Stimulated activated CD8-positive, alpha-beta memory T cell treated with anti-CD3 and anti-CD28 coated beads, Interleukin-12 subunit alpha, Interleukin-12 subunit beta, amount 100 ng/mL, for 24 hours (primary cell): Measurements from ENCODE around the gene KNL1.
"Not testable (repeated sequence)": the region's sequence is repeated elsewhere in the genome, so short reads cannot be mapped to it uniquely, and the experiment has no call there.

ENCODE experiments used
- DNase-seq: peaks from one replicate; pipeline ENCODE4 v3.0.0-alpha.2; 2020; ENCODE audit errors: extremely low read depth

Gene KNL1, protein sequence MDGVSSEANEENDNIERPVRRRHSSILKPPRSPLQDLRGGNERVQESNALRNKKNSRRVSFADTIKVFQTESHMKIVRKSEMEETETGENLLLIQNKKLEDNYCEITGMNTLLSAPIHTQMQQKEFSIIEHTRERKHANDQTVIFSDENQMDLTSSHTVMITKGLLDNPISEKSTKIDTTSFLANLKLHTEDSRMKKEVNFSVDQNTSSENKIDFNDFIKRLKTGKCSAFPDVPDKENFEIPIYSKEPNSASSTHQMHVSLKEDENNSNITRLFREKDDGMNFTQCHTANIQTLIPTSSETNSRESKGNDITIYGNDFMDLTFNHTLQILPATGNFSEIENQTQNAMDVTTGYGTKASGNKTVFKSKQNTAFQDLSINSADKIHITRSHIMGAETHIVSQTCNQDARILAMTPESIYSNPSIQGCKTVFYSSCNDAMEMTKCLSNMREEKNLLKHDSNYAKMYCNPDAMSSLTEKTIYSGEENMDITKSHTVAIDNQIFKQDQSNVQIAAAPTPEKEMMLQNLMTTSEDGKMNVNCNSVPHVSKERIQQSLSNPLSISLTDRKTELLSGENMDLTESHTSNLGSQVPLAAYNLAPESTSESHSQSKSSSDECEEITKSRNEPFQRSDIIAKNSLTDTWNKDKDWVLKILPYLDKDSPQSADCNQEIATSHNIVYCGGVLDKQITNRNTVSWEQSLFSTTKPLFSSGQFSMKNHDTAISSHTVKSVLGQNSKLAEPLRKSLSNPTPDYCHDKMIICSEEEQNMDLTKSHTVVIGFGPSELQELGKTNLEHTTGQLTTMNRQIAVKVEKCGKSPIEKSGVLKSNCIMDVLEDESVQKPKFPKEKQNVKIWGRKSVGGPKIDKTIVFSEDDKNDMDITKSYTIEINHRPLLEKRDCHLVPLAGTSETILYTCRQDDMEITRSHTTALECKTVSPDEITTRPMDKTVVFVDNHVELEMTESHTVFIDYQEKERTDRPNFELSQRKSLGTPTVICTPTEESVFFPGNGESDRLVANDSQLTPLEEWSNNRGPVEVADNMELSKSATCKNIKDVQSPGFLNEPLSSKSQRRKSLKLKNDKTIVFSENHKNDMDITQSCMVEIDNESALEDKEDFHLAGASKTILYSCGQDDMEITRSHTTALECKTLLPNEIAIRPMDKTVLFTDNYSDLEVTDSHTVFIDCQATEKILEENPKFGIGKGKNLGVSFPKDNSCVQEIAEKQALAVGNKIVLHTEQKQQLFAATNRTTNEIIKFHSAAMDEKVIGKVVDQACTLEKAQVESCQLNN (N-terminal part only)

DNA sequence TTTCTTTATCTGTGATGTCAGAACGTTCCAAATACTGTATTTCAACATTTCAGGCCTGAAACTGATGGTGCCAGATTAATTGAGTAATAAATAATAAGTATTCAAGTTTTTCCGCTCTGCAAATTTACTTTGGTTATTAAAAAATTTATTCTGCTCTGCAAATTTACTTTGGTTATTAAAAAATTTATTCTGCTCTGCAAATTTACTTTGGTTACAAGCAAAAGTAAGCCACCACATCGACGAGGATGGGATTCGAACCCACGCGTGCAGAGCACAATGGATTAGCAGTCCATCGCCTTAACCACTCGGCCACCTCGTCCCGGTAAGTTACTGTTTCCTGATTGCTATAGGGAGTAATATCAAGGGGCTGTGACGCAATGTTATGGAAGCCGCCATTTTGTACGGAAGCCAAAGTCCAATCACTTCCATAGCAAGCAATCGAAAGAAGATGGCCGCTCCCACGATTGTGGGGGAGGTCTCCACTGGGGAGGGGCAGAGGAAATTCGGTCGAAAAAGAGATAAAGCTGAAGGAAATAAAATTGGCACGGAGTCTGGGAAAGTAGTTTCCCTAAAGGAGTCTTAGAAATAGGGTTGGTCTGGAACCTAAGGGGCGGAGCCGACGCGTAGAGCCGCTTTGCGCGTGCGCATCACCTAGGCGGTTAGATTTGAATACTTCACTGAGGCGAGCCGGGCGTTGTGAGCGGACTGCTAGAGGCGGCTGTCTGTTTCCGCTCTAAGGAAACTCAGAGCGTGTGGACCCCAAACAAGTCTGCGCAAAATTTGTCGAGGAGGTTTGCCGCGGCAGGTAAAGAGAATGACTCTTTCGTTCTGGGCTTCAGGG lies at the start of gene KNL1:
TSS of gene KNL1 (plus strand) at position 662 of the 841 bp plus-strand sequence. CDS start 8,683 bp downstream, outside the sequence.
- DNase-seq: peak; percentile 68

- no peak for DNase-seq
These were observed 48.6 kb upstream of the KNL1 start for GRCh38 chr15:40545457-40545856.

GRCh38 chr15:40548610-40549009 lies 45.4 kb upstream of the KNL1 start:
- DNase-seq: no peak

DNA sequence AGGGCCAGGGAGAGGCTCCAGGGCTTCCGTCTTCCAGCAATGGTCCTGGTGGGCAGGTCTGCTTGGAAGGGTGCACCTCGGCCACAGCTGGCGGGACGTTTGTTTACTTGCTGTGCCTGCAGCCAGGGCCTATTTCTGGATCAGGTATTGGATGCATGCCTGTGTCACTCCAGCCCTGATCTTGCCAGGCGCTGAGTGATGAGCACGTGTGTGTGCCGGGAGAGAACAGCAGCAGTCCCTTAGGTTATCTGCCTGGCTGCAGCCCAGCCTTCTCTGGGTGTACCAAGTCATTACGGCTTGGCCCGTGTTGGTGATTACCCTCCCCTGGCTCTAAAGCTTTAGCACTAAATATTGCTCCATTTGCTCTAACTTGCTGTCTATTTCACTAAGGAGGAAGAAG lies 44.2 kb upstream of the KNL1 start:
- no peak for DNase-seq

DNA sequence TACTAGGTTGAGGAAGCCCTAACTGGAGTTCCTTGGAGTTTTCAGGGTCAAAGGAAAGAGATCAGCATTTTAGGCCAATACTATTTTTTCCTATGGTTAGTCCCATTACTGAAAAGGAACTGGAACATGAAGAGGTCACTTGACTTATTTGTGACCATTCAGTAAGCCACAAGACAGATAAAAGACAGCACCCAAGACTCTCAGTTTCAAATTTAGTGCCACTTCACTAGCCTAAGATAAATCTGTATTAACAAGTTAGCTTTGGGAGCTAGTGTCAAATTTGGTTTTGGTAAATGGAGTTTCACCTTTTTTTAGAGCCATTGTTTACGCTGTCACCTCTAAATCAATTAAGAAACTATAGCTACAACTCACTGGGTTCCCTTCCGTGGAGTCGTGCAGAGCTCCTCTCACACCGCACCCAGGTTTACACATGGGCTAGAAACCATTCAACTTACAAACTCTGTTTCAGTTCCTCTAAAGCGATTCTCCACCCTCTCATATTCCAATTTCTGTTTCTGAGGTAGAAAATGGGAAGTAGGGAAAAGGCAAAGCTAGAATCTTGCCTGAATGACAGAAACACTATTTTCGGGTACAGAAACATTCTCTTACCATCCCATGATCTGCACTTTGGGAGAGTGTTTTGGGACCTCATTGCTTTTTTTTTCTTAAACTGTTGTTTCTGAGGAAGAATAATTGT lies 43.6 kb upstream of the KNL1 start:
- DNase-seq: no peak

GRCh38 chr15:40554161-40554525 lies 39.9 kb upstream of the KNL1 start:
- DNase-seq: no peak

DNA sequence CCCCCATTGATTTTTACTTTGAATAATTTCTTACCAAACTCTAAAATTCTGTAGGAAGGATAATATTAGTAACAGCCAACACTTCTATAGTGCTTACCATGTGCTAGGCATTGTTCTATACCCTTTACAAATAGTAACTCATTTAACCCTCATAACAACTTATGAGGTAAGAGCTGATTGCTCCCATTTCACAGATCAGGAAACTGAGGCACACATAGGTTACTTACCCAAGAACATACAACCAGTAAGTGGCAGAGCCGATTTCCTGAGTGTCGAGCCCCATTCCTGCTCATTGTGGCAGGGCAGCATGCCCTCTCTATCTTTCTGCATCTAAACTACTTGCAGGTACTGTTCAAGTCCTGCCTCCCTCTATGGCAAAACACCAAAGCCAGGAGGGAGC lies 38.2 kb upstream of the KNL1 start:
- DNase-seq: no peak

DNA sequence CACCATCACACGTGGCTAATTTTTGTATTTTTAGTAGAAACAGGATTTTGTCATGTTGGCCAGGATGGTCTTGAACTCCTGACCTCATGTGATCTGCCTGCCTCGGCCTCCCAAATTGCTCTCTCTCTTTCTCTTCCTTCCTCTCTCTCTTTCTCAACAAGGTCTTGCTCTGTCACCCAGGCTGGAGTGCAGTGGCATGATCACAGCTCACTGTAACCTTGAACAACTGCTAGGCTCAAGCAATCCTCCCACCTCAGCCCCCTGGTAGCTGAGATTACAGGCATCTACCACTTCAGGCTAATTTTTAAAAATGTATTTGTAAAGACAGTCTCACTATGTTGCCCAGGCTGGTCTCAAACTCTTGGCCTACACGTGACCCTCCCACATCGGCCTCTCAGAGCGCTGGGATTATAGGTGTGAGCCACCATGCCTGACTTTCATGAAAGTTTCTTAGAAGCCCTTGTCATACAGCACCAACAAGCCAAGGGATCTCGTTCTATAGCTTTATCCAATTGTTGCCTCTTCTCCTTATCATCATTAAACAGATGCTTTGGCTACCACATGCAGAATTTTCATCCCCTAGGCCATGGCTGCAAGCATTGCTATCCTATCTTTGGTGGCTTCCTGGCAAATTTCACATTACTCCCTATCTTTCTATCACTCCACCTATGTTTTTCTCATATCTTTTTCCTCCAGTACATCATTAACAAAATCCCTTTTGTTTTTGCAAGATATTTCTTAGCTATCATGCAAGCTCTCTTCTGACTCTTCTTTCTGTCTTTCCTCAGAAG lies 34.9 kb upstream of the KNL1 start:
- no peak for DNase-seq

DNA sequence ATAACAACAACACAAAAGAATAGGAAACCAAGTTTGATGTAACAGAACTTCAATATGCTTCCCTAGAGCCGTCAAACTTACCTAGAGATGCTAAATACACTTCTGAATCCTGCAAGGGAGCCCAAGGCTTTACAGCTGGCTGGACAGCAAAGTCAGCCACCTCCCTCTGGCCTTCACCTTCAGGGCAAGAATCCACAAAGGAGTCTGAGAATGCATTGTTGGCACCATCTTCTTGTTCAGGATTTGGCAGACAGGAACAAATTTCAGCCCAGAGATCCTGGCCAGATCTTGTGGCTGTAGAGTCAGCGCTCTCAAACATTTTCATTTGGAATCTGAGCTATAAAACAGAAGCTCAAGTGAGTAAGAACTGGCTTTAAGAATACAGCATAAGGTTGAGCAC lies 31.4 kb upstream of the KNL1 start:
- DNase-seq: no peak

DNA sequence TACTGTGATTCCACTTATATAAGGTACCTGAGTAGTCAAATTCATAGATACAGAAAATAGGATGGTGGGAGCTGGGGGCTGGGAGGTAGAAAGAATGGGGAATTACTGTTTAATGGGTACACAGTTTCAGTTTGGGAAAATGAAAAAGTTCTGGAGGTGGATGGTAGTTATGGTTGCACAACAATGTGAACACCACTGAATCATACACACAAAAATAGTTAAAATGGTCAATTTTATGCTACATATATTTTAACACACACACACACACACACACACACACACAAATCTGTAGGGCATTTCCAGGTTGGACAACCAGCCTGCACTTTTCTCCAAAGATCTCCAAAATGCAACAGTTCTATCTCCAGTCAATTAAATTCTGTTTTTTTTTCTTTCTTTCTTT lies 30.6 kb upstream of the KNL1 start:
- DNase-seq: no peak

DNA sequence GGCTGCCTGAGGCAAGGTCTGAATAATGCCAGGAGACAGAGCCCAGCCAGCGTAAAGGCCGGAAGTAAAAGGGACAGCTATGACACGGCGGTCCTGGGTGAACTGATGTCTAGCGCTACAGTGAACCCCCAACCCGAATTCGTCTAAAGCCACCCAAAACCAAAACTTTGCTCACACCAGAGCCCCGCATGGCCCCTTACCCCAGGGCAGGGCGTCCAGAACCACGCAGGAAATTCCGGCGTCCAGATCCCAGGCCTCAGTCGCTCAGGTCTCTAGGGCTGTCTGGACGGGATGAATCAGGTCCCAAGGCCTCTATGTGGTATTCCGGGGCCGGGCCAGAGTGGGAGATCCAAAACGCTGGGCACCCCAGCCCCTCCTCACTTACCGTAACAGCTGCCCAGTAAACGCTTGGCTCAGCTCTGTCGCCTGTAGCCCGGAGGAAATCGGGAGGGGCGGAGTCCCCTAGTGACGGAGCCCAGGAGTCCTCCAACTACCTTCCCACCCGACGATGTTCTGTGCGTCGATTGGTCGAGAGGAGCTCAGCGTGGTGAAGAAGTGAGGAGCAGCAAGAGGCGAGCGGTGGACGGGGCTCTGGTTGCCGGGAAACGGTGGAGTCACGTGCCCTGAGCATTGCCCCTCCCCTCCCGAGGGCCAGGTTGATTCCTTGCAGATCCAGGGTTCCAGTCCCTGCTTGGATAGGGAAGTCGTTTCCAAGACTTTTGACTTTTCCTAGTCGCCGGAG lies 29.3 kb upstream of the KNL1 start, which contains the start of gene CCDC32:
TSS of gene CCDC32 (minus strand) at position 452 of the 742 bp plus-strand sequence. CDS start 2,027 bp downstream, outside the sequence.
- peak; percentile 90 for DNase-seq

- DNase-seq: no peak
These were observed 28.5 kb upstream of the KNL1 start for GRCh38 chr15:40565333-40566238.

GRCh38 chr15:40567111-40567510 lies 26.9 kb upstream of the KNL1 start:
- DNase-seq: no peak

DNA sequence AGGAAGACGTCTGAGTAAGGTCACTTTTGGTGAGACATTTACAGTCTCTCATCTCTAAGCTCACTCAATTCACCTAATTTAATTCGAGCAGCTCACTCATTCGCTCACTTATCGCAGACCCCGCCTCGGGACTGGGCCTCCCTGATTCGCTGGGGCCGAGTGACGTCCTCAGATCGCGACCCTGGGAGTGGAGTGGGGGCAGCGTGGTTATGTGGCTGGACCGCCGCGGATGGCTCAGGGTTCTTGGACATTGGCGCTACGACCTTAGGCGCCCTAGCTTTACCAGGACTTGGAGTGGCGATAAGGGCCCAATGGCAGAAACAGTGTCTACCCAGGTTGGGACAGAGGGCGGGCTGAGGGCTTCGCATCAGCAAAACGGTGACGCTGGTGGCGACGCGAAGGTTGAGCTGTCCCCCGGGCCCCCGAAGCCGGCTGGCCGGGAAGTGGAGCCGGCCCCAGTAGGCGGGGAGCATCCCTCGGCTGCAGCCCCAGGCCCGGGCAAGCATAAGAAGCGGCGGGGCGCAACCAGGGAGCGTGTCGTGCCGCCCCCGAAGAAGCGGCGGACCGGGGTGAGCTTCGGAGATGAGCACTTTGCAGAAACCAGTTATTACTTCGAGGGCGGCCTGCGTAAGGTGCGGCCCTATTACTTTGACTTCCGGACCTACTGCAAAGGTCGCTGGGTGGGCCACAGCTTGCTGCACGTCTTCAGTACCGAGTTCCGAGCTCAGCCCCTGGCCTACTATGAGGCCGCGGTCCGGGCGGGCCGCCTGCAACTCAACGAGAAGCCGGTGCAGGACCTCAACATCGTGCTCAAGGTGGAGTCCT lies 24.7 kb upstream of the KNL1 start, which contains the start of gene RPUSD2:
TSS of gene RPUSD2 (plus strand) at position 171 of the 825 bp plus-strand sequence. CDS start at position 210, 39 bp downstream.
- DNase-seq: peak; percentile 89

DNA sequence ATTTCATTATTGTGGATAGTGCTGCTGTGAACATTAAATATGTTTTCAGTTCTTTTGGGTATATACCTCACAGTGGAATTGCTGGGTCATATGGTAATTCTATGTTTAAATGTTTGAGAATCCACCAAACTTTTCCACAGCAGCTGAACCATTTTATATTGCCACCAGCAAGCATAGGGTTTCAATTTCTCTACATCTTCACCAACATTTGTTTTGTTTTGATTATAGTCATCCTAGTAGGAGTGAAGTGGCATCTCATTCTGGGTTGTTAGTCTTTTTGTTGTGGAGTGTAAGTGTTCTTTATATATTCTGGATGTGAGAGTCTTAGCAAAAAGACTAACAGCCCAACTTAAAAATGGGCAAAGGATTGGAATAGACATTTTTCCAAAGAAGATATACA lies 18.9 kb upstream of the KNL1 start:
- no peak for DNase-seq

- not testable (repeated sequence) for DNase-seq
These were observed 17.1 kb upstream of the KNL1 start for GRCh38 chr15:40576914-40577313.

- no peak for DNase-seq
These were observed 15.2 kb upstream of the KNL1 start for GRCh38 chr15:40578892-40579291.
